Bronchial epithelial cell (primary cell): ENCODE measurements around the gene MTA3. TPM values are rescaled to one million over a fixed set of nuclear protein-coding genes. Genes with fewer than 3 reads are reported as not detected.
A peak's percentile ranks its signal among the peaks of the same experiment; 100 is the strongest.

Experiments
- DNase-seq: peaks from one replicate; pipeline ENCODE4 v3.0.0-alpha.2; 2010; ENCODE audit warnings: low read depth
- FAIRE-seq: peaks from 2 replicates; lab custom pipeline; 2011; peaks lifted over from hg19 to GRCh38; lab: Jason Lieb, UNC
- H3K27me3 ChIP-seq: 2 replicates; pipeline ENCODE4 v1.5.1; 2011; ENCODE audit warnings: low read length; ENCODE audit not compliant: control insufficient read depth, insufficient read depth
- H3K36me3 ChIP-seq: 2 replicates; pipeline ENCODE4 v1.5.1; 2011; ENCODE audit warnings: low read length; ENCODE audit not compliant: control insufficient read depth, insufficient read depth
- H3K4me3 ChIP-seq: 2 replicates; pipeline ENCODE4 v1.5.1; 2011; ENCODE audit warnings: mild to moderate bottlenecking, low read depth, low read length, control low read depth
- total RNA-seq: library from RNA; depleted of rRNA; stranded (reverse); fragments of >200 nt; gene quantifications from 2 replicates; pipeline ENCODE4 v1.2.1, GENCODE V29; 2014
- TF ChIP-seq, protein P1 (sequence below): IDR thresholded peaks from 2 replicates; pipeline ENCODE4 v1.5.1; 2011; ENCODE audit warnings: mild to moderate bottlenecking, moderate library complexity, low read length, control low read depth, inconsistent platforms; ENCODE audit not compliant: insufficient read depth, severe bottlenecking

MTA3 gene
- total RNA-seq, 1 donor from 2014 or later: 18.2 TPM

DNA sequence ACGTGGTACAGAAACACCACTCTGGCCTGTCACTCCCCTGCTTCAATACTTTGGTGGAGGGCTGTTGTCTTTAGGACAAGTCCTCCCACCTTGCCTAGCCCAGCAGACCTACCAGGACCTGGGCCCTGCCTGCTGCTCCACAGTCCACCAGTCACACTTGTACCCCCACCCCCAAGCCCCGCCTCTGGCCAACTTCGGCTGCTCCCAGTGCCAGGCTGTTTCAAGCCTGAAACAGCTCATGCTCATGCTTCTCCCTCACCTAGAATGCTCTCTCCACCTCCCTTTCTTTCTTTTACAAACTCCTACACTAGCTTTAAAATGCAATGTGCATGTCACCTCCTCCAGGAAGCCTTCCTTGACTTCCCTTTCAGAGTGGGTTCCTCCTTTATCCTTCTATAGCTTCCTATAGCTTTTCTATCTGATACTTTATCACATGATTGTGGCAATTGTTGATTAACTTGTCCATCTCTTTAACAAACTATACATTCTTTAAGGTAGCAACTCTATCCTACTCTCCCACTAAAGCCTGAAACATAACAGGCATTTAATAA, 200.3 kb downstream of the MTA3 start:
- Histone ChIP-seq H3K27me3 (no peaks in the 10 kb centered on the region), H3K36me3 (no peaks in the 10 kb centered on the region), H3K4me3 (no peak overlapping the region)
- DNase-seq: no peak
- TF ChIP-seq, protein P1, sequence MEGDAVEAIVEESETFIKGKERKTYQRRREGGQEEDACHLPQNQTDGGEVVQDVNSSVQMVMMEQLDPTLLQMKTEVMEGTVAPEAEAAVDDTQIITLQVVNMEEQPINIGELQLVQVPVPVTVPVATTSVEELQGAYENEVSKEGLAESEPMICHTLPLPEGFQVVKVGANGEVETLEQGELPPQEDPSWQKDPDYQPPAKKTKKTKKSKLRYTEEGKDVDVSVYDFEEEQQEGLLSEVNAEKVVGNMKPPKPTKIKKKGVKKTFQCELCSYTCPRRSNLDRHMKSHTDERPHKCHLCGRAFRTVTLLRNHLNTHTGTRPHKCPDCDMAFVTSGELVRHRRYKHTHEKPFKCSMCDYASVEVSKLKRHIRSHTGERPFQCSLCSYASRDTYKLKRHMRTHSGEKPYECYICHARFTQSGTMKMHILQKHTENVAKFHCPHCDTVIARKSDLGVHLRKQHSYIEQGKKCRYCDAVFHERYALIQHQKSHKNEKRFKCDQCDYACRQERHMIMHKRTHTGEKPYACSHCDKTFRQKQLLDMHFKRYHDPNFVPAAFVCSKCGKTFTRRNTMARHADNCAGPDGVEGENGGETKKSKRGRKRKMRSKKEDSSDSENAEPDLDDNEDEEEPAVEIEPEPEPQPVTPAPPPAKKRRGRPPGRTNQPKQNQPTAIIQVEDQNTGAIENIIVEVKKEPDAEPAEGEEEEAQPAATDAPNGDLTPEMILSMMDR: no peak
- no peak for FAIRE-seq

DNA sequence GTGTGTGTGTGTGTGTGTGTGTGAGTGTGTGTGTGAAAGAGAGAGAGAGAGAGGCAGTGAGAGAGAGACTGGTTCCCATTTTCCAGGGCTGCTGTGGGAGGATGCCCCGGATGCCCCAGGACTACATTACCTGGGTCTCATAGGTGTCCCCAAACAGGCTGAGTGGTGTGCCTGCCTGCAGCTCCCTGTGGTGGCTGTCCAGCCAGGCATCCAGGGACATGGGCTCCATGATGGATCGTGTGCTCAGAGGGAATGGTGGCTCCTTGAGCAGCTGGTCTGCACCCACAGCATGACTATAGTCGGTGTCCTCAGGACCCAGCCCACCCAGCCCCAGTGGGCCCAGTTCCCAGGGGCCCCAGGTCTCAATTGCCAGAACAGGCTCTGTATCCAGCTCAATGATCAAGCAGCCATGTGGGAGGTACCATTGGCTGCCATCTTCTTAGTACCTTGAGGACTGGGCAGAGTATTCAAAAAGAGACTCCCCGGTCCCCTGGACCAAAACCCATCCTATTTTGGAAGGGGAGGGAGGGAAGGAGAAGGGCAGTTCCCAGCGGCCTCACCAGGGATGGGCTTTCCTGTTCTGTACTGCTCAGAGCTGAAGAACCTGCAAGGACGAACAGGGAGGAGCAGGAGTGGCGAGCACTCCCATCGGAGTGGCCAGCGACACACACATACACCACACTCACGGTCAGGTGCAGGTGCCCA, 201.3 kb downstream of the MTA3 start:
- Histone ChIP-seq H3K27me3 (no peaks in the 10 kb centered on the region), H3K36me3 (no peaks in the 10 kb centered on the region), H3K4me3 (no peak overlapping the region)
- TF ChIP-seq, protein P1: no peak
- no peak for DNase-seq
- no peak for FAIRE-seq

DNA sequence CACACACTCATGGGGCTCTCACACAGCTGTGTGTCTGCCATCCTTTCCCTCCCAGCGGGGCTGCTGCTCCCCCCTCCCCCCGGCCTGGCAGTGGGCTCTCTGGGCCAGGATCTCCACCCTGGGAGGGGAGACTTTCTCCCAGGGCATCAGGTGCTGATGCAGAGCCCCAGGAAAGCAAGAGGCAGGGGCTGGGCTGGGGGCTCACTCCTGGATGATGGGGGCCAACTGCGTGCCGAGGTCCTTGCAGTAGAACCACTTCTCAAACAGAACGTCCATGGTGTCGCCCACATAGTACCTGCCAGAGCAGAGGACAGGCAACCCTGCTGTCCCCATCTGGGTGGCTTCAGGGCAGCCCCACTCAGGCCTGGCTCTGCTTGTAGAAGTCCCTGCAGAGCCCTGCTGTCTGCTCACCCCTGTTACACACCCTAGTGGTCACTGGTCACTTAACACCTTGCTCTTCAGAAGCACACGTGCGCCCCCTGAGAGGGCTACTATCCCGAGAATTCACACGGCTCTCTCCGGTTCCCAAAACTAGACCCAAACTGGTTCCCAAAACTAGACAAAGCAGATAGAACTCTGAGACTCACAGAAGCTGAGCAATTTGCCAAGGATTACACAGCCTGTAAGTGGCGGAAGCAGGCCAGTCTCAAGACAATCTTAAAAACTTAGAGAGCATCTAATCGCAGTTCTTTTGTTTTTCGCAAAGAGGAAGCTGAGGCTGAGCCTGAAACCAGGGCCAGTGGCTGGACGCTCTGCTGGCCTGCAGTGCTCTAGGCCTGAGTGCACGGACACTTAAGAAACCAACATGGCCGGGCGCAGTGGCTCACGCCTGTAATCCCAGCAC, 202.1 kb downstream of the MTA3 start:
- TF ChIP-seq, protein P1: peak; percentile 38
- Histone ChIP-seq H3K27me3 (no peaks in the 10 kb centered on the region), H3K36me3 (no peaks in the 10 kb centered on the region), H3K4me3 (no peak overlapping the region)
- DNase-seq: peak; percentile 36
- no peak for FAIRE-seq

DNA sequence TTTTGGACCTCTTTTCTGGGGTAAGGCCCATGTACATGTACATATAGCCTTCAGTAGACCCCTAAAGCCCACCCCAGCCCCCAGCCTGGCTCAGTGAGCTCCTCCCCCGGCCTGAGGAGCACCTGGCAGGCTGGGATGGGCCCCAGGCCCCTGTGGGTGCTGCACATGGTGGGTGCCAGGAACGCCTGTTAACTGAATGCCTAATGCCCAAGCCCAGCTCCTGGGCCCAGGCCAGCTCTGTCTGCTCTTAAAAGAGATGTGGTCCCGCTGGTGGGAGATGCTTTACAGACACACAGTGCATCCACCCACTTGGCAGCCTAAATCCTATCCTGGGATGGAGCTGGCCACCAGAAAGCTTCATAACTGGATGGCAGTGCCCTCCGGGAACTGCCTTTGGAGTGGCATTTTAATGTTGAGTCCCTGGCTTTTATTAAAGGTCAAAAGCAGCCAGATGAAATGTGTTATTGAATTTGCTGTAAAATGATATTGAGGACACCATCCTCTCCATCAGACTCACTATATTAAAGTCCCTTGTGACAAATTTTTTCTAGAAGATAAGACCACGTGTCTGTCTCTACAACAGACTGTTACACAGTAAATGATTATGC, 203.2 kb downstream of the MTA3 start:
- no peaks in the 10 kb centered on the region for H3K27me3 ChIP-seq
- FAIRE-seq (no peak), DNase-seq (no peak)
- H3K4me3 ChIP-seq: no peak overlapping the region
- no peaks in the 10 kb centered on the region for H3K36me3 ChIP-seq
- TF ChIP-seq, protein P1: no peak

DNA sequence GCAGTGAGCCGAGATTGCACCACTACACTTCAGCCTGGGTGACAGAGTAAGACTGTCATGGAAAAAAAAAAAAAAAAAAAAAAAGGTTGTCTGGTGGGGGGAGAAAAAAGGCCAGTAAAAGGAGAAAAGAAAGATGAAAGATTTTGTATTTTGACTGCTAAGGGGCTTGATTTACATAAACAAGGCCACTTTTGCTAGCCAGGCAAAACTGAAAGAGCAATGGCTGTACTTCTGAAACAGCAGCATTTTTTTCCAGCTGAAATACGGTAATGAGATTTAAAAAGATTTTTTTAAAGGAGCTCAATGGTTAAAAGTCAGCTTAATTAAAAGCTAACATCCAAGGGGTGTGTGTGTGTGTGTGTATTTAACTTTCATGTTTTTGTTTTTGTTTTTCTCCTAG, 206.8 kb downstream of the MTA3 start:
- TF ChIP-seq, protein P1: no peak
- FAIRE-seq (no peak), DNase-seq (no peak)
- Histone ChIP-seq H3K27me3 (no peaks in the 10 kb centered on the region), H3K4me3 (no peak overlapping the region), H3K36me3 (no peaks in the 10 kb centered on the region)
